ENCODE measurements around the gene SSU72.
"Not testable (repeated sequence)": the region's sequence is repeated elsewhere in the genome, so short reads cannot be mapped to it uniquely, and the experiment has no call there.

SSU72 gene

GRCh38 chr1:1561801-1562470 is 12.7 kb downstream of the SSU72 start:
- in situ Hi-C loops (cut with MboI; ENCODE audit: low sequenced_read_pairs) = no loop called here

GRCh38 chr1:1560178-1560577 is 14.5 kb downstream of the SSU72 start:
- in situ Hi-C loops (cut with MboI; ENCODE audit: low sequenced_read_pairs) = no loop called here

GRCh38 chr1:1559066-1559465 is 15.6 kb downstream of the SSU72 start:
- in situ Hi-C loops (cut with MboI; ENCODE audit: low sequenced_read_pairs) = no loop called here

GRCh38 chr1:1558591-1558990 is 16.1 kb downstream of the SSU72 start:
- in situ Hi-C loops (cut with MboI; ENCODE audit: low sequenced_read_pairs) = no loop called here

- in situ Hi-C loops (cut with MboI; ENCODE audit: low sequenced_read_pairs) = not testable (repeated sequence)
Observed at GRCh38 chr1:1557688-1558087, 17.0 kb downstream of the SSU72 start.

GRCh38 chr1:1556961-1557360 is 17.7 kb downstream of the SSU72 start:
- in situ Hi-C loops (cut with MboI; ENCODE audit: low sequenced_read_pairs) = not testable (repeated sequence)

- in situ Hi-C loops (cut with MboI; ENCODE audit: low sequenced_read_pairs) = no loop called here
Observed at GRCh38 chr1:1556505-1556904, 18.2 kb downstream of the SSU72 start.

- in situ Hi-C loops (cut with MboI; ENCODE audit: low sequenced_read_pairs) = no loop called here
Observed at GRCh38 chr1:1554926-1555915, 19.4 kb downstream of the SSU72 start.

GRCh38 chr1:1554550-1554925 is 20.1 kb downstream of the SSU72 start:
- in situ Hi-C loops (cut with MboI; ENCODE audit: low sequenced_read_pairs) = no loop called here

GRCh38 chr1:1553821-1554494 is 20.7 kb downstream of the SSU72 start:
- in situ Hi-C loops (cut with MboI; ENCODE audit: low sequenced_read_pairs) = no loop called here

GRCh38 chr1:1552263-1552639 is 22.4 kb downstream of the SSU72 start:
- in situ Hi-C loops (cut with MboI; ENCODE audit: low sequenced_read_pairs) = no loop called here

- in situ Hi-C loops (cut with MboI; ENCODE audit: low sequenced_read_pairs) = no loop called here
Observed at GRCh38 chr1:1551524-1552262, 23.0 kb downstream of the SSU72 start.

- in situ Hi-C loops (cut with MboI; ENCODE audit: low sequenced_read_pairs) = no loop called here
Observed at GRCh38 chr1:1550591-1551432, 23.9 kb downstream of the SSU72 start.

- in situ Hi-C loops (cut with MboI; ENCODE audit: low sequenced_read_pairs) = no loop called here
Observed at GRCh38 chr1:1550087-1550486, 24.6 kb downstream of the SSU72 start.

- in situ Hi-C loops (cut with MboI; ENCODE audit: low sequenced_read_pairs) = no loop called here
Observed at GRCh38 chr1:1548591-1548990, 26.1 kb downstream of the SSU72 start.

GRCh38 chr1:1547476-1547875 is 27.2 kb downstream of the SSU72 start:
- in situ Hi-C loops (cut with MboI; ENCODE audit: low sequenced_read_pairs) = no loop called here

GRCh38 chr1:1547011-1547410 is 27.7 kb downstream of the SSU72 start:
- in situ Hi-C loops (cut with MboI; ENCODE audit: low sequenced_read_pairs) = no loop called here

- in situ Hi-C loops (cut with MboI; ENCODE audit: low sequenced_read_pairs) = no loop called here
Observed at GRCh38 chr1:1545946-1546737, 28.5 kb downstream of the SSU72 start.

GRCh38 chr1:1544544-1544943 is 30.1 kb downstream of the SSU72 start:
- in situ Hi-C loops (cut with MboI; ENCODE audit: low sequenced_read_pairs) = no loop called here
